ENCODE data around the gene SAV1.
"Not testable (repeated sequence)": the region's sequence is repeated elsewhere in the genome, so short reads cannot be mapped to it uniquely, and the experiment has no call there.

Gene SAV1

GRCh38 chr14:50664579-50664978 is 3.5 kb downstream of the SAV1 start:
- not testable (repeated sequence) for FAIRE-seq

GRCh38 chr14:50659327-50659974 is 8.7 kb downstream of the SAV1 start:
- FAIRE-seq = no peak

- no peak for FAIRE-seq
These were observed 9.9 kb downstream of the SAV1 start for GRCh38 chr14:50658203-50658602.

- FAIRE-seq = no peak
These were observed 10.4 kb downstream of the SAV1 start for GRCh38 chr14:50657753-50658152.

GRCh38 chr14:50656776-50657175 is 11.3 kb downstream of the SAV1 start:
- FAIRE-seq = no peak

- no peak for FAIRE-seq
These were observed 18.4 kb downstream of the SAV1 start for GRCh38 chr14:50649691-50650090.

- no peak for FAIRE-seq
These were observed 20.4 kb downstream of the SAV1 start for GRCh38 chr14:50647753-50648152.

GRCh38 chr14:50647282-50647681 is 20.8 kb downstream of the SAV1 start:
- no peak for FAIRE-seq

- FAIRE-seq = no peak
These were observed 33.0 kb downstream of the SAV1 start for GRCh38 chr14:50635141-50635540.

- FAIRE-seq = no peak
These were observed 34.2 kb downstream of the SAV1 start for GRCh38 chr14:50633954-50634353.

- no peak for FAIRE-seq
These were observed 36.7 kb downstream of the SAV1 start for GRCh38 chr14:50631408-50631821.

GRCh38 chr14:50624947-50625346 is 43.2 kb downstream of the SAV1 start:
- FAIRE-seq = not testable (repeated sequence)

GRCh38 chr14:50624447-50624846 is 43.7 kb downstream of the SAV1 start:
- FAIRE-seq = no peak

- no peak for FAIRE-seq
These were observed 45.1 kb downstream of the SAV1 start for GRCh38 chr14:50622978-50623377.

- FAIRE-seq = no peak
These were observed 47.8 kb downstream of the SAV1 start for GRCh38 chr14:50620341-50620740.

- FAIRE-seq = no peak
These were observed 48.5 kb downstream of the SAV1 start for GRCh38 chr14:50619569-50620141.

GRCh38 chr14:50616275-50616674 is 51.8 kb downstream of the SAV1 start:
- no peak for FAIRE-seq

- FAIRE-seq = no peak
These were observed 52.6 kb downstream of the SAV1 start for GRCh38 chr14:50615552-50615951.

- FAIRE-seq = no peak
These were observed 53.0 kb downstream of the SAV1 start for GRCh38 chr14:50615056-50615455.

- no peak for FAIRE-seq
These were observed 55.3 kb downstream of the SAV1 start for GRCh38 chr14:50612806-50613205.

- FAIRE-seq = no peak
These were observed 57.6 kb downstream of the SAV1 start for GRCh38 chr14:50610465-50610864.

- peak; percentile 93 for FAIRE-seq
These were observed 59.7 kb downstream of the SAV1 start for GRCh38 chr14:50608302-50608851.

- no peak for FAIRE-seq
These were observed 60.3 kb downstream of the SAV1 start for GRCh38 chr14:50607761-50608160.

GRCh38 chr14:50607181-50607580 is 60.9 kb downstream of the SAV1 start:
- no peak for FAIRE-seq

- no peak for FAIRE-seq
These were observed 61.6 kb downstream of the SAV1 start for GRCh38 chr14:50606468-50606867.

Measured in endometrium (tissue), 2 donors.